DMS 273 treated with DMSO at 0.1 percent for 48 hours (cell line): ENCODE data around the gene MUC15.

Source experiments
- DNase-seq: peaks from one replicate; lab custom pipeline; 2025; lab: John Stamatoyannopoulos, UW

MUC15 gene

DNA sequence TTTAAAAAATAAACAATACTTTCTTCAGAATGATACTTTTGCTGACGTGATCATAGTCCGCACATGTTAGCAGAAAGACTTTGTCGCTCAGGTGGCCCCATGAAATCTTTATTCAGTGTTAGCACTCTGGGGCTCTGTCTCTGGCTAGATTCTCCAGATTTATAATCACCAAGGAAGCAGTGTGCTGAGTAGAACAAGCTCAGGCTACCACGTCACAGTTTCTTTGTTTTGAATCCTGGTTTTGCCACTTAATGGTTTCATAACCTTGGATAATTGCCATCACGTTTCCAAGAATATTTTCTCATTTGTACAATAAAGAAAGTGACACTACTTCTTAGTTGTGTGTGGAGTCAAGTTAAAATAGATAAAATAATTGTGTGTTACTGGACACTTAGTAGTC is 3.9 kb upstream of the MUC15 start:
- DNase-seq = no peak

DNA sequence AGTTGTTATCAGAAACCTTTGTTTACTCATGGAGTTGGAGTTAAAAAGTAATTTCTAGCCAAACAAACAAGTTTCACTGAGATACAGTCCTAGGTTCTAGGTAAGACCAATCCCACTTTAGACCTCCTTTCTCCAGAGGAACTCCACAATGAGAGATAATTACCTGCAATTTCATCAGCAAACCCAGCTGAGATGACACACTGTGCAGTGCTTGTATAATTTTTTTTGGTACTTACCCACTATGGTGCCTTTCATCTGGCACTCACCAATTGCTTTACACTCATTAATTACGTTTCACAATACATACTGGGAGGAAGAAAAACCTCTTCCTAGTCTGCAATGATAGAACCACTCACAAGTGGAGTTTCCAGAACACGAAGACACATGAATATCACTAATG is 1.8 kb upstream of the MUC15 start:
- DNase-seq = no peak

DNA sequence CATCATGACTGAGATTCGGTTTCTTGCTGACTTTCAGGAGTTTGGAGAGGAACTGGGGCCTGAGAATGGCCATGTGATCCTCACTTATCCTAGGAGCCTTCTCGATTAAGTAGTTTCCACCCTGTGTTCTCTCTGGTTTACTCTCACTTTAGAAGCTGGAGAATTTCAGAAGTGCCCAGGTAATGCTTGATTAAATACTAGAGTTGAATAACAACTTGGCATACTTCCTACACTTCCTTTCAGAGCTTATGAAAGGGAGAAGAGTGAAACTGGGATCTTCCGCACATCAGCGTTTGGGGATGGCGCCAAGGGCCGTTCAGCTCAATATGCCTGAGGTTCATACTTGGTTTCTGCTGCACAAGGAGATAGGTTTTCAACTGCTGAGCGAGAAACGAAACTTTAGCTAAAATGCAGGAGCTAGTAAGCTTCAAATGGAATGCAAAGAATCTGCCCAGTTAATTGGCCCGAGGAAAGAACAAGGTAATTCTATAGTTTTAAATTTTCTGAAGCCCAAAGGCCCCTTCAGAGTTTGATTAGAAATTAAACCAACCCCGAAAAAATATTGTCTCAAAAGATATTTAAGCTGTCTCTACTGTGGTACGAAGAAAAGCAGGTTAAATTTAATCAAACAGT is 823 bp upstream of the MUC15 start:
- no peak for DNase-seq

GRCh38 chr11:26569646-26570045 is 2.4 kb downstream of the MUC15 start:
- DNase-seq = no peak

GRCh38 chr11:26558190-26558589 is 13.9 kb downstream of the MUC15 start:
- no peak for DNase-seq

- no peak for DNase-seq
Measured at GRCh38 chr11:26557666-26558065, 14.4 kb downstream of the MUC15 start.

DNA sequence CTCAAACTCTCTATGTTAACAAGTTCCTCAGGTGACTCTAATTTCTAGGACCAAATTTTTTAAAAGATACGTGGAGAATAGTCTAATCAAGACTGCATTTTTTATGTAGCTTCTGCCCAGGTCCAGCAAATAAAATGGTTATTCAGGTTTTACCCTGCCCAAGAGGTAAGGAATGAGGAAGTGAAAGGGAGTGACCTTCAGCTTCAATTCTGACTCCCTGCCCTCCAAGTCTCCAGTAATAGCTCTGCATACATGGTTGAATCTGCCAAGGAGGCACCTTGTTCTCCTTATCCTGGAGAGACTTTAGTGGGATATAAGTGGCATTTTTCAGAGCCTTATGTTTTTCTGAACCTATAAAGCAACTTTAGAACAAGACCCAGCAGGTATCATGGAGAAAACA is 15.5 kb downstream of the MUC15 start:
- no peak for DNase-seq

GRCh38 chr11:26554455-26554854 is 17.6 kb downstream of the MUC15 start:
- DNase-seq = no peak

DNA sequence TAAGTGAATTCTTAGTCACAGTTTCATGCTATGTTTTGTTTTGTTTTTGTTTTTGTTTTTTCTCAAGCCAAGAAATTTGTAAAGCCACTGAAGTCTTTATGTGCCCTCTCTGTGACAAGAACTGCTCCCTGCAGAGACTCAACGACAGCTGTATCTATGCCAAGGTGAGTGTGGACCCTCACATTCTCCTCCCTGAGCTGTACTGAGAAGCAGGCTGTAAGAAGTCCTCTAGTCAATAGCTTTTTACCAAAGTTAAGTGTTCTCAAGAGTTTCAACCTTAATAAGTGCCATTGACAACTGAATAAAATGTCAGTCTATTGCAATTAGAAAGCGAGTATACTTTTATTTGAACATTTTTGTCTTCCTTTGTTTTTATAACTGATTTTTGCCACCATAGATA is 18.9 kb downstream of the MUC15 start:
- DNase-seq = no peak

- DNase-seq = no peak
Measured at GRCh38 chr11:26551186-26551801, 20.8 kb downstream of the MUC15 start.

GRCh38 chr11:26550022-26550421 is 22.0 kb downstream of the MUC15 start:
- DNase-seq = no peak

- DNase-seq = no peak
Measured at GRCh38 chr11:26549176-26549575, 22.9 kb downstream of the MUC15 start.

- DNase-seq = no peak
Measured at GRCh38 chr11:26541870-26542269, 30.2 kb downstream of the MUC15 start.

DNA sequence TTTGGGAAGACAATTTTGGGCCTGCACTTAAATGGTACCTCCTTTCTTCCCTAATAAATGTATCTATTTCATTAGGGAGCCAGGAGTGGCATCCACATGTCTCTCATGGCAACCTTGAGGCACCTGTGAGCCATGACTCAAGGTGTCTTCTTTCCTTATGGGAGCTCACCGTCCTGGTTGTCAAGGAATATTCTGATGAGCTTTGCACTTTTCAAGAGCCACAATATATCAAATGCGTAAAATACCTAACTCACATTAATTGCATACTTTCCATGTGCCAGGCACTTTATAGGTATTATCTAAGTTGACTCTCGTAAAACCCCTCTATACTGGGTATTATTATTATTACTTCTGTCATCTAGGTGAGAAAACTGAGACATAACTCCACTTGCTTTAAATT is 32.5 kb downstream of the MUC15 start:
- no peak for DNase-seq

GRCh38 chr11:26537341-26537740 is 34.7 kb downstream of the MUC15 start:
- DNase-seq = no peak

DNA sequence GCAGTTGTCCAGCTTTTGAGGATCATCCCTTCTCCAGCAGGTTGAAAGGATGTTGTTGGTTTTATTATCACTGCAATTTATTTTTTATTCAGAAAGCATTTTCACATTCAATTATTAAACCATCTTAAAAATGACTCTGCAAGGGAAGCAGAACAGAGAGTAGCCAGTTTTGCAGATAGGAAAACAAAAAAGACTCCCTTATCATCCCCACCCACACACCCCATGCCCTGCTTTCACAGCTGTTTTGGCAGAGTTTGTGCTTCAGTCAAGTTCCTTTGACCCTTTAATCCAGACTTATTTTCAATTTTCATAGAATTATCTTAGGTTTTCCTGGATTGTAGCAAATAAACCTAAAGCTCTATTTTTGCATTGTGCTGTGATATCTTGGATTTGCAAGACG is 44.4 kb downstream of the MUC15 start:
- DNase-seq = no peak

DNA sequence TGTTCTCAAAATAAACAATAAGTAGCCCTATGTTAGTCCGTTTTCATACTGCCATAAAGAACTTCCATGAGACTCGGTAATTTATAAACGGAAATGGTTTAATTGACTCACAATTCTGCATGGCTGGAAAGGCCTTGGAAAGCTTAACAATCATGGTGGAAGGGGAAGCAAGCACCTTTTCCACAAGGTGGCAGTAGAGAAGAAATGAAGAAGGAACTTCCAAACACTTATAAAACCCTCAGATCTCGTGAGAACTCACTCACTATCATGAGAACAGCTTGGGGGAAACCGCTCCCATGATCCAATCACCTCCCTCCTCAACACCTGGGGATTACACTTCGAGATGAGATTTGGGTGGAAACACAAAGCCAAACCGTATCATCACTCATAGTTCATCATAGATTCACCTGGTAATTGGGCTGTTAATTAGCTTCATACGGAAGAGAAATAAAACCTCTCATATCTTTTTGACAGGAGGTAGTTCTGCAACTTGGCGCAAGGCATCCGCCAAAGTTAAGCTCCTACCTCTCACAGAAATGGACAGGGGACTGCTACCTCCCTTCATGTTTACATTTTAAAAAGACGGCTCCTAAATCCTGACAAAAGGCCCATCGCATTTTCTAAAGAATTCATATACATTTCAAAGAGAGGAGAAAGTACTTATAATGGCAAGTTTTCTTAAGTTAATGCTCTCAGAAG is 49.0 kb downstream of the MUC15 start:
- DNase-seq = no peak

GRCh38 chr11:26519469-26519868 is 52.6 kb downstream of the MUC15 start:
- DNase-seq = no peak

- no peak for DNase-seq
Measured at GRCh38 chr11:26512196-26512595, 59.9 kb downstream of the MUC15 start.

DNA sequence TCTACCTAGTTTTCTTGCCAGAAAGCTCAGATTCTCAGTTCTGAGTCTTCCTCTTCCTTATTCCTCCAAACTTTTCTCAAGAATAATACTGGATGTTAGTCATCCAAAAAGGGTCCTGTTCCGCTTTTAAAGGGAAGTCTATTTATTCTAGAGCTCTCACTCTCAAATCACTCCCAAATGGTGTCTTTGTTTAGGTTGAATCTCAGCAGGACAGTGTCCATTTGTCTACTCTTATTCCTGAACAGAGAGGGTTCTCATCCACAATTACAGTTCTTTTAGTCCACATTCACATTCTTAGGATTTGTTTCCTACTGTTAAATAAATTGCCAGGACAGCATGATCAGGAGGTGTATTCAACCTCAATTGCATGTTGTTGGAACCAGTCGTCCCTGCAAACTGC is 61.3 kb downstream of the MUC15 start:
- no peak for DNase-seq

- no peak for DNase-seq
Measured at GRCh38 chr11:26510164-26510563, 61.9 kb downstream of the MUC15 start.
